GM19035 (cell line): ENCODE measurements around the gene NOD1.
"Not testable (repeated sequence)": the region's sequence is repeated elsewhere in the genome, so short reads cannot be mapped to it uniquely, and the experiment has no call there.

ENCODE experiments used
- ATAC-seq: cut with Tn5 transposase; IDR thresholded peaks from one replicate; pipeline ENCODE4 v1.9.1; 2021; ENCODE audit not compliant: unreplicated experiment

NOD1 gene, protein sequence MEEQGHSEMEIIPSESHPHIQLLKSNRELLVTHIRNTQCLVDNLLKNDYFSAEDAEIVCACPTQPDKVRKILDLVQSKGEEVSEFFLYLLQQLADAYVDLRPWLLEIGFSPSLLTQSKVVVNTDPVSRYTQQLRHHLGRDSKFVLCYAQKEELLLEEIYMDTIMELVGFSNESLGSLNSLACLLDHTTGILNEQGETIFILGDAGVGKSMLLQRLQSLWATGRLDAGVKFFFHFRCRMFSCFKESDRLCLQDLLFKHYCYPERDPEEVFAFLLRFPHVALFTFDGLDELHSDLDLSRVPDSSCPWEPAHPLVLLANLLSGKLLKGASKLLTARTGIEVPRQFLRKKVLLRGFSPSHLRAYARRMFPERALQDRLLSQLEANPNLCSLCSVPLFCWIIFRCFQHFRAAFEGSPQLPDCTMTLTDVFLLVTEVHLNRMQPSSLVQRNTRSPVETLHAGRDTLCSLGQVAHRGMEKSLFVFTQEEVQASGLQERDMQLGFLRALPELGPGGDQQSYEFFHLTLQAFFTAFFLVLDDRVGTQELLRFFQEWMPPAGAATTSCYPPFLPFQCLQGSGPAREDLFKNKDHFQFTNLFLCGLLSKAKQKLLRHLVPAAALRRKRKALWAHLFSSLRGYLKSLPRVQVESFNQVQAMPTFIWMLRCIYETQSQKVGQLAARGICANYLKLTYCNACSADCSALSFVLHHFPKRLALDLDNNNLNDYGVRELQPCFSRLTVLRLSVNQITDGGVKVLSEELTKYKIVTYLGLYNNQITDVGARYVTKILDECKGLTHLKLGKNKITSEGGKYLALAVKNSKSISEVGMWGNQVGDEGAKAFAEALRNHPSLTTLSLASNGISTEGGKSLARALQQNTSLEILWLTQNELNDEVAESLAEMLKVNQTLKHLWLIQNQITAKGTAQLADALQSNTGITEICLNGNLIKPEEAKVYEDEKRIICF

DNA sequence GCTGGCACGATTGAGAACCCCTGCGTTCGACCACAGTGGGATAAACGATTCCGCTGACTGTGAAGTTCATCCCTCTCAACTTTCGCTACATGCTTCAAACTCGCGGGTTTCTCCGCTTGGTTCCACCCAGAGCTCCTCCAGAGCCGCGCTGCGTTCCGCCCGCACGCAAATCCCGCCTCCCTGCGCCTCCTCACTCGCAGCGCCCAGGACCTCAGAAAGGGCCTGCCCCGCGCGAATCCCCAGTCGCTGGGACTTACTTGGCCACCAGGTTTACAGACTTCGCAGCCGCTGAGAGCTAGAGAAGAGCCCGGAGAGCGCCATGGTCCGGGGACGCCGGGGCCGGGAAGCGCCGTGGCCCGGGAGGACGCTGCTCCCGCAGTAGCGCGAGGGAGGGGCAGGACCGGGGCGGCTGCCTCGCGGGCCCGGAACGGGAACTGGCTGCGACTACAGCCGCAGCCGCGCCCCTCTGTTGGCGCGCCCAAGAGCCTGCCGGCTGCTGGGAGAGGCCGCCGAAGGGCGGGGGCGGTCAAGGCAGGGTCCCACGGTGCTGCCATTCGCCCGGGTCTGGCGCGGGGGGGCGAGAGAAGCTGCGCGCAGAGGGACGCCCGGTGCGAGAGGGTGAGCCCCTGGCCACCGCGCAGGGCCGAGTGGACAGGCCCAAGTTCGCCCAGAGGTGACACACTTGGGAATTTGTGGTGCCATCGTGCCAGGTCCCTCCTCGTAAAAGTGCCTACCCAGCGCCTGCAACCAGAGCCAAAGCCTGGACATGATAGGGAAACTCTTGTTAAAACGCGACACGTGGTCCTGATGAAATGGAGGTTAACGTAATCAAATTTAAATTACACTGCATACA lies at the start of gene NOD1:
Gene NOD1 (minus strand): TSS at position 436 of the 853 bp plus-strand sequence. CDS start 21,863 bp downstream, outside the sequence.
- ATAC-seq, result peak; percentile 94

DNA sequence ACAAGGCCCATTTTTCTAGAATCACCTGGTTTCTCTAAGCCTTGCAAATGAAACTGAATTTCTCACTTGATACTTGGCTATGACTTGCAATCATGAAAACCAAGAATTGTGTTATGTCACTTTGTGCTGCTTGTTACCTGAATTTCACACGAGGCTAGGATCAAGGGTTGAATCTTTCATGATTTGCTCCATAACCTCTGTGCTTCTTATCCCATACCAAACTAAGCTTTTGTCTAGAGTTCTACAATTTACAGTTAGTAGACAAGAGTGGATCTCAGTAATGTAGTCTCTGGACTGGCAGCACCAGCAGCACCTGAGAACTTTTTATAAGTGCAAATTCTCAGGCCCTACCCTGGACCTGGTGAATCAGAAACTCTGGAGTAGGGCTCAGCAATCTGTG lies 48.7 kb upstream of the NOD1 start:
- not testable (repeated sequence) for ATAC-seq

DNA sequence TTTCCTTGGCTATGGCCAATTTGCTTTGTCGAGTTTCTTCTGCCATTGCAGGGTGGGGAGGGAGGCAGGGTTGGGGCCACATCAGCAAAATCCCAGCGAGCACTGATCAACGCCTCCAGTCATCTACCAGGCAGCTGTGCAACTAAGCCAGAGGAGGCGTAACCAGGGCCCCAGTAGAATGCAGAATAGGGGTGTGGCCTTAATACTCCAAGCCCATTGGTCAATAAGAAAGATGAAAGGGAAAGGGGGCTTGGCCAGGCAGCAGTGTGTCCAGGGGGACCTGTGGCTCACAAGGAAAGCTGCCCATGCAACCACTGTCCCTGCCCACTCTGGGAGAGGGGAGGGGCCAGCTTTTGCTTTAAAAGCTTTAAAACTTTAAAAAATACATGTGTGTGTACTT lies 47.6 kb upstream of the NOD1 start:
- no peak for ATAC-seq

DNA sequence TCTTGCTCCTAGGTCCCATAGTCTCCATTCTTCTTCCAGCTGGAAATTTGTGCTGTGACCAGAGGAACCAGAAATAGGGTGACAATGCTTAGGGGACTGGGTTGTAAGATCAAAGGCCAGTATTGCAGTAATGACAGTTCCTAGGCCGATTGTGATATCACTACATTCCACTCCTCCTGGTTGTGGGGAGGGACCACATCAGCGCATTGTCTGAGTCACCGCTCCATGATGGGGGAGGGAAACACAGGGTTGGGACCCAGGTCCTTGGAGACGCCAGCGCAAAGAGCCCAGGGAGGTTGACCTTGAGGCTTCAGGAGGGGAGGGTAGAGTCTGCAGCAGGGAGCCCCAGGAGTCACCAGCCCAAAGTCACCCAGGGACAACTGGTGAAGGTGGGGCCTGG lies 46.8 kb upstream of the NOD1 start:
- no peak for ATAC-seq

DNA sequence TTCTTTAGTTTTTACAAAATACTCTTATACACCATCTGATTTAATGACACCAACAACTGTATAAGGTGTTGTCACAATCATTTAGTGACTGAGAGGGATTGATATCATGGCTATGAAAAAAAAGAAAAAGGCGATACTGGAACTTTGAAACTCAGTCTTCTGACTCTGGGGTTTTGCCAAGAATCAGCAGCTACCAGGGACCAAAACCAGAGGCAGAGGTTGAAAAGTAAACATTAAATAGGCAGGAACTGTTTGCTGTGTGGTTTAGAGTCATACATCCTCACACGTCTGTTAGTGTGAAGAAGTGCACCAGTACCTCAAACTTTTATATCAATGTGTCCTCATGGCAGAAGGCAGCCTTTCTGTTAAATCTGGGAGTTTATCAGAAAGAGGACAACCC lies 46.0 kb upstream of the NOD1 start:
- ATAC-seq, result no peak

DNA sequence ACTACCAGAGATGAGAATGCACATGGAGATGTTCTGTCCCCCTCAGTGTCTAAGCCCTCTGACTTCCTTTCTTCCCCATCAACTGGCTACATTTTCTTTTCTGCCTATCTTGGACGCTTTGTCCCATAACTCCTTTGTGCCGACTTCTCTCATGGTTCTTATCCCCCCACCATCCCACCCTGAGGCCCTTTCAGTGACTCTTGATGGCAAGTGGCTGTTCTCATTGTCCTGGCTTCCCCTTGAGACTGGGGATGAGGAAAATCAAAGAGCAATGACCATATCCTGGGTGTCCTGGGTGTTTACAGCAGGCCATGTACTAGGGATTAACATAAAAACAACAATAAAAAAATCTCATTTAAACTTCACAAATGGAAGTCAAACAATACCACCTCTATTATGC lies 44.9 kb upstream of the NOD1 start:
- ATAC-seq, result no peak

DNA sequence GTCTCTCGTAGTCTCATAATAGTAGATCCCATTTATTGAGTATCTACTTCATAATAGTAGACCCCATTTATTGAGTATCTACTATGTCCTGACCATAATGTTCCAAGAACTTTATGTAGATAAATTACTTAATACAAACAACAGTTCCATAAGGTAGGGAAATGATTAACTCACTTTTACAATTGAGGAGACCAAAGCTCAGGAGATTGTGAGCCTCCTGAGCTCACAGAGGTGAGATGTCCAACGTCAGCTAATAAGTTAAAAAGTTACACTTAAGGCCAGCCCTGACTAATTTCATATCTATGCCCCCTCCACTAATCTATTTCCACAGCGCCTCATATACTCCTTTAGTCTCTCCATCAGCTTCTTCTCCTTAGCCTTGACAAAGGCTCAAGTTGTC lies 43.6 kb upstream of the NOD1 start:
- no peak for ATAC-seq

DNA sequence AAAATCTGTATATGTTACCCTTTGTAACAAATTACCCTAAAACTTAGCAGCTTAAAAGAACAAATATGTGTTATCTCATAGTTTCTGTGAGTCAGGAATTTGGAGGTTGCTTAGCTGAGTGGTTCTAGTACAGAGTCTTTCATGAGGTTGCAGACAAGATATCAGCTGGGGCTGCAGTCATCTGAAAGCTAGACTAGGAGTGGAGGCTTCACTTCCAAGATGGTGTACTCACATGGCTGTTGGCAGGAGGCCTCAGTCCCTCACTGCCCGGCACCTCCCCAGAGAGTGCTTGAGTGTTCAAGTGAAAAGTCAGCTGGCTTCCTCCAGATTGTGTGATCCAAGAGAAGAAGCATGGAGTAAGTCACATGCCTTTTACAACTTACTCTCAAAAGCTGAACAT lies 42.9 kb upstream of the NOD1 start:
- ATAC-seq, result no peak

DNA sequence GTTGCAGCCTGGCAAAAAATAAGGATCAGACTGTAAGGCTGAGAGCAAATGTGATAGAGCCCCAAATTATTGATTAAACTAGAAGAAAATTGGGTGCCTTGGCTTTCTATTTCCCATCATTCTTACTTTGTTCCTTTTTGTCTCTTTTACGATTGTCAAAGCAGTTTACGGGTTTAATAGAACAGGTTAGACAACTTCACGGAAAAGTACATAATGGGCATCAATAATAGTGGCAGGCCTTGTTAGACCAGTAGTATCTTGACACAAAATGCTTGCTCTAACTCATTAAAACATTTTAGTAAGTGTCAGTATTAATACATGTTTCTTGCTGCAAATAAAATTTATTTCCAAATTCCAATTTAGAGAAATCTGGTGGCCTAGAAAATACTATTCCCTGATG lies 40.5 kb upstream of the NOD1 start:
- ATAC-seq, result no peak

DNA sequence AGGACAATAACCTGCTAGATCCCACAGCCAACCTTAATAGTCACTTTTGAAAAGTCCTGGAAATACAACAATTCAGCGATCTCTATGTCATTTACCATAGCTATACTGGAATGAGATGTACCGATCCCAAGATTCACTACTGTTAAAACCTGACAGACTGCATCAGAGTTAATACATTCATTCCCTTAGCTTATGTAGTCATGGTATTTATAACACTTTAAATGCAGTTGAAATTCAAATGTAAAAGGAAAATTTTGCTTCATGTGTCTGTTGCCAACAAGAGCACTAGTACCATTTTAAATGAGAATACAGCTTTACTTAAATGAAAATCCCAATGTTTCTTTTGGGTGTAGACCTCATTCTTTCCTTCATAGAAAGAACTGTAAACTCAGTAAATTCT lies 37.2 kb upstream of the NOD1 start:
- no peak for ATAC-seq

DNA sequence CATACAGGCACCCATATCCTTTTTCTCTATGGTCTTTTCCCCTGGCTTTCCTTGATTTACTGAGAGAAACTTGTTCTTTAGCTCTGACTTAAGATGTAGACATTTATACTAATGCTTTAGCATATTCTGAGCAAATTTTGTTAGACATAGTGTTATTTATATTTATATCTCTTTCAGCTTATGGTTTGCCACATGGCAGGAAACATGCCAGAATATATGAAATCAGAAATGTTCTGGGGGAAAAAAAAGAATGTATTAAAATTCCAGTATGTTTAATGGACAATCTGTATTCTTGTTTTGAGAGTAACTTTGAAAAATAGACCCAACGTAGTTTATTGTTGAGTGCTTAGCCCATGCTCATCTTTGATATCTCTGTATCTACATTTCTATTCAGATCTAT lies 36.2 kb upstream of the NOD1 start:
- no peak for ATAC-seq

DNA sequence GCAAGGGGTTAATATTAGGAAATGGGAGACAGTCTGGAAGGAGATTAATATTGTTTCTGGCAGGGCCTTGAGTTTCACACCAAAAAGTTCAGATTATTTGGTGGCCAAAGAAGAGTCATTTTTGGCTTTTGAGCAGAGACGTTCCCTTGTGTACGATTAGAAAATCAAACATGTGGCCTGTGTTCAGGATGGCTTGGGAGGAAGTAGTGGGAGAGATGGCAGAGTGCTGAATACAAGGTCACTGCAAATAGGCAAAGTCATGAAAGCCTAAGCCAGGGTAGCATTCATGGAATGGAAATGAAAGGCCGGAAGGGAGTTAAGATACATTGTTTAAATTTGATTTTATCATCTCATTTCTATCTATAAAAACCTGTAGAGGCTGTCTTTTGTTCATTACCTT lies 35.6 kb upstream of the NOD1 start:
- ATAC-seq, result no peak

DNA sequence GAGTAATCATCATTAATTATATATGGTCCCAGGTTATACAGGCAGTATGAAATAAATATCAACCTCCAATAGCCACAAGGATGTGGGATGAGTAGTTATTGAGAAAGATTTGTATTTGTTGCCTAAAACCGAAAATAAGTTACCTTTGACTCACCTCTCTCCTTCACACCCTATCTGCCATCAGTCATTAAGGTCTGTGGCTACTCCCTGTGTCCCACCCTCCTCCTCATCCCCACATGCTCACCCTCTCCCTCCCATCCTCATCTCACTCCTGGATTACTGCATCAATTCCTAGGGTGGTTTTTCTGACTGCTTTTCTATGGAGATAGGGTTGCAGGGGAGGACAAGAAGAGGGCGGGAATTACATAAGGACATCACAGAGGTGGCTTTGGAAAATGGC lies 35.2 kb upstream of the NOD1 start:
- ATAC-seq, result no peak

DNA sequence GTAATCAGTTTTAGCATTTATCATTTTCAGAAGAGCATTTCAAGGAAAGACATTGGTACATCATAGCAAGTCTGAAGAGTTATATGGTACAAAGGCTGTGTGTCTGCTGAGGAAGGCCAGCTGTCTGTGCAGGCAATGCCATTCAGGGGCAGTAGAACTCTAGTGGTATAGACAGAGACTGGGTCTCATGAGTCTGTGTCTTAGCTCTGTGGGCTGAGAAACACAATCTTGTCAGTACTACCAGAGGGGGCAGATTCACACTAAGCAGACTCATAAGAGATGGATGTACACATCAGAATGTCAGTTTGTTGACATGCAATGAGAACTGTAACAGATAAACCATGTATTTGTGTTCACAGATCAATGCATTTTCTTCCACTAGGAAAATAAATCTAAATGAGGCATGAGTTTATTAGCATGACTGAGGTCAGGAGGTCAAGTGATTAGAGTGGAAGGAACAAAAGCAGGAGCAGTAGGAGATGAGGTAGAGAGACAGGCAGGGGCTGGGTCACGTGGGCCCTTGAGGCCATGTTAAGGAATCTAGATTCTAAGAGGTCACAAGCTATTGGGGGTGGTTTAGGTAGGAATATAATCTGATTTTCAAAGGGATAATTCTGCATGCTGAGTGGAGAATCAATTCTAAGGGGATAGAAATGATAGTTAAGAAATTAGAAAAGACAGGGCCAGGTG lies 33.5 kb upstream of the NOD1 start:
- no peak for ATAC-seq

DNA sequence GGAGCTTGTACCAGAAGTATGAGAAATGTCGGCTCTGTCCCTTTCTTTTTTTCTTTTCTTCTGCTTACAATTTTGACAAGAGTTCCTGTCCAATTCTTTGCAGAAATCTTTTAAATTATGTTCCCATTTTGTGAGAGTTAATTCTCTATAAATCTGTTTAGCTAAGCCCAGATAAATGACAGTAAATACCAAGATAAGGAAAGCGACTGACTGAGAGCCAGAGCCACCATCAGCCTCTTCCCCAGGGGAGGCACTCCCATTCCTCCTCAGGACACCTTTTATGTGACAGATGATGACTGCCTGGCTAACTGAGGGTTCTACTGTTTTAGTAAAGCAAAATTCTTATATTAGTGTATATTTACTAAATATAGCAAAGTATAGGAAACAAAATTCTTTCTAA lies 32.9 kb upstream of the NOD1 start:
- ATAC-seq, result no peak

DNA sequence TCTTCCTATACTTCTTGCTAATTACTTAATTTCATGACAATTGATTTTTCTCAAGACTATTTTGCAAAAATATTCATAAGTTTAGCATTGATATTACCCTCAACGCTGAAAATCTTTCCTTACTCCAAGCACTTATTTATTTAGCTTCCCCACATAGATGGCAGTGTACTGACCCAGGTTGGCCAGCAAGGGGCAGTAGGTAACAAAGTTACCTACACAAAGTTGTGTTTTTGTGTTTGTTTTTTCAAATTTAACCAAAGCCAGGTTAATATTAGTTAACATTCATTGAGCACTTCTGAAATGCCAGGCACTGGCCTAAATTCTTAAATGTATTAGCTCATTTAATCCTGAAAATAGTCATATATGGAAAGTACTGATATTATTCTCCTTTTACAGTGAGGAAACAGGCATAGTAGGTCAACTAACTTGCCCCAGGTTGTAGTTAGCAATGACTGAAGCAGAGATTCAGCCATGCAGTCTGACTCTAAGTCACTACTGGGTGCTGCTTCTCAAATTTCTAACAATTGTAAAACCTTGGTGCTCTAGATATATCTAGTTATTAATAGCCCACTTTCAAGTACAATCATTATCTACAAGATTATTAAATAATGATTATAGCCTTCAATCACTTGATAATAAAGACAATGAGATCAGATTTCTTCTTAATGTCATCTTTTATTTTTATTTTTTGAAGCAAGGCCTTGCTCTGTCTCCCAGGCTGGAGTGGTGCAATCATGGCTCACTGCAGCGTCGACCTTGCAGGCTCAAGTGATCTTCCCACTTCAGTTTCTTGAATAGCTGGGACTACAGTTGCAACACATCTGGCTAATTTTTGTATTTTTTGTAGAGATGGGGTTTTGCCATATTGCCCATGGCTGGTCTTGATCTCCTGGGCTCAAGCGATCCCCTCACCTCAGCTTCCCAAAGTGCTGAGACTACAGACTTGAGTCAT lies 31.8 kb upstream of the NOD1 start:
- ATAC-seq, result no peak

DNA sequence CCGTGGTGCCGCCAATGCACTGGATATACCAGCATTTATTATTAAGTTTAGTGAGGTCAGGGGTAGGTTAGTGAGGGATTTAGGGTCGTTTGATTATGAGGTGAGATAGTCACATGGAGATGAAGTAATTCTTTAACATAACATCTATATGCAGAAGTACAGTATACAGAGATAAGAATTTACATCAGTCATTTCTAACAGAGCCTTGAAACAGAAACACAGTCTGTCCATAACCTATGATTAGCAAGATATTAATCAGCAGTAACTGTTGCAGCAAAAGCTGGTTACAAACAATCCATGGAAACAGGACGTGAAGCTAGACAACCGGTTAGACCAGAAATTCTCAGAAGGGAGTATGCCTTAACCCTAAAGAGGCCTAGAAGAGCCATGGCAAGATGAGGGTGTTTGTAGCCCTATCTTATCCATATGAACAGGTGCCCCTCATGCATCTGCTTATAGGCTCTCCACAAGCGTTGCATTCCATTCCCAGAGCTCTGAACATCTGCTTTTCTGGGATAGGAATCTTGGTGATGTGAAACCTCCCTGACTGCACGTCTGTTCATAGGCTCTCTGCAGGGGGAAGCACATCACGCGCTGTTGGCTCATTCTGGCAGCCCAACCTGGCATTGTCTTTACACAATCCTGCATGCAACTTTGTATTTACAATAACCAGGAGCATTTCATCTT lies 30.7 kb upstream of the NOD1 start:
- not testable (repeated sequence) for ATAC-seq

DNA sequence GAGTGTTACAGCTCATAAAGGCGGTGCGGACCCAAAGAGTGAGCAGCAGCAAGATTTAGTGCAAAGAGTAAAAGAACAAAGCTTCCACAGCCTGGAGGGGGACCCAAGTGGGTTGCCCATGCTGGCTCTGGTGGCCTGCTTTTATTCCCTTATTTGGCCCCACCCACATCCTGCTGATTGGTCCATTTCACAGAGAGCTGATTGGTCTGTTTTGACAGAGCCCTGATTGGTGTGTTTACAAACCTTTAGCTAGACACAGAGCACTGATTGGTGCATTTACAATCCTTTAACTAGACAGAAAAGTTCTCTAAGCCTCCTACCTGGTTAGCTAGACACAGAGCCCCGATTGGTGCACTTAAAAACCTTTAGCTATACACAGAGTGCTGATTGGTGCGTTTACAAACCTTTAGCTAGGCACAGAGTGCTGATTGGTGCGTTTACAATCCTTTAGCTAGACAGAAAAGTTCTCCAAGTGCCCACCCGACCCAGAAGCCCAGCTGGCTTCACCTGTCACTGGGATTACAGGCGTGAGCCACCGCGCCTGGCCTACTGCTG lies 28.8 kb upstream of the NOD1 start:
- not testable (repeated sequence) for ATAC-seq
